ENCODE measurements around the gene LAMA3. TPM values are rescaled to one million over a fixed set of nuclear protein-coding genes. Genes with fewer than 3 reads are reported as not detected.

Gene LAMA3
- total and polyA plus RNA-seq, 9 donors: 2.3 to 8.7 (median 3.6) TPM

- DNase-seq: no peak
- Histone ChIP-seq H3K27ac (ENCODE audit: low read length) (no peak overlapping the region), H3K4me1 (ENCODE audit: control insufficient read depth, insufficient read depth, low read length) (no peaks in the 10 kb centered on the region), H3K27me3 (ENCODE audit: control insufficient read depth, insufficient read depth, low read length) (no peaks in the 10 kb centered on the region), H3K9me3 (replicated peaks; ENCODE audit: control insufficient read depth, low read depth, low read length) (no peaks in the 10 kb centered on the region), H3K4me3 (ENCODE audit: low read length) (no peak overlapping the region), H3K36me3 (ENCODE audit: control insufficient read depth, insufficient read depth, low read length) (no peaks in the 10 kb centered on the region)
- 80% methylated on average over 1 of the region's 5 CpGs for WGBS (ENCODE audit: insufficient coverage)
Observed at GRCh38 chr18:23855721-23856120, 166.5 kb downstream of the LAMA3 start.

DNA sequence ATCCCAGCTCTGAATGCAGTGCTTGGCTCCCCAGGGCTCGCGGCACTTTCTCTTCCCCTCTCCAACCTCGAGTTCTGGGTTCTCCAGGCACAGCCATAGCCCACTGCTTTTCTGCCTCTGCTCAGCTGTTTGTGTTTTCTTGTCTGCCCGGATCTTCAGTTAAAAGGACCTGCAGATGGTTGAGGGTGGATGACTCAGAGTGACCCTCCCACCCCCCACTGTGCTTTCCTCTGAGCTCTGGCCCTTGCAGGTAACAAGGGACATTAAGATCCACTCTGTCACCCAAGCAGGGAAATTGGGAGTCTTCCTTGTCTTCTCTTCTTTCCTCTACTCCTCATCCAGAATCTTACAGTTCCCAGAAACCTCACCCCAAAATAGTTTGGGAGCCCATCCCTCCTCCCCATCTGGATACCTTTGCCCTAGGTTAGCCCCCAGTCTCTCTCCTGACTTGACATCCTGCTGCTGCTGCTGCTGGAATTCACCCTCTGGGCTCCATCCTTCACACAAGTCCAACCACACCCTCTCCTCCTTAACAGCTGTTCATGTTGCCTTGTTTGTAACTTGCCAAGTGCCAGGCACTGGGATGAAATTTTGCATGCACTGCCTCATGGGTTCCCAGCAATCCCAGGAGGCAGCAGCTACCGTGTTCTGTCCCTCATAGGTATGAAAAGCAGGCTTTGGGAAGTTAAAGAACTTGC, 167.4 kb downstream of the LAMA3 start:
- no peaks in the 10 kb centered on the region for H3K36me3 ChIP-seq (ENCODE audit: control insufficient read depth, insufficient read depth, low read length)
- H3K9me3 ChIP-seq (replicated peaks; ENCODE audit: control insufficient read depth, low read depth, low read length): no peaks in the 10 kb centered on the region
- no peaks in the 10 kb centered on the region for H3K27me3 ChIP-seq (ENCODE audit: control insufficient read depth, insufficient read depth, low read length)
- H3K4me1 ChIP-seq (ENCODE audit: control insufficient read depth, insufficient read depth, low read length): no peaks in the 10 kb centered on the region
- no peak for DNase-seq
- no peak overlapping the region for H3K27ac ChIP-seq (ENCODE audit: low read length)
- WGBS (ENCODE audit: insufficient coverage): 29% methylated on average over 1 of the region's 5 CpGs
- H3K4me3 ChIP-seq (ENCODE audit: low read length): no peak overlapping the region

- Histone ChIP-seq H3K27me3 (ENCODE audit: control insufficient read depth, insufficient read depth, low read length) (no peaks in the 10 kb centered on the region), H3K36me3 (ENCODE audit: control insufficient read depth, insufficient read depth, low read length) (no peaks in the 10 kb centered on the region), H3K9me3 (replicated peaks; ENCODE audit: control insufficient read depth, low read depth, low read length) (no peaks in the 10 kb centered on the region), H3K4me3 (ENCODE audit: low read length) (no peak overlapping the region), H3K4me1 (ENCODE audit: control insufficient read depth, insufficient read depth, low read length) (no peaks in the 10 kb centered on the region), H3K27ac (ENCODE audit: low read length) (no peak overlapping the region)
- WGBS (ENCODE audit: insufficient coverage): 78% methylated on average over 5 of the region's 5 CpGs
- DNase-seq: no peak
Observed at GRCh38 chr18:23857164-23857552, 167.9 kb downstream of the LAMA3 start.

- 75% methylated on average over 8 of the region's 9 CpGs for WGBS (ENCODE audit: insufficient coverage)
- Histone ChIP-seq H3K4me1 (ENCODE audit: control insufficient read depth, insufficient read depth, low read length) (no peaks in the 10 kb centered on the region), H3K4me3 (ENCODE audit: low read length) (no peak overlapping the region), H3K27ac (ENCODE audit: low read length) (no peak overlapping the region), H3K27me3 (ENCODE audit: control insufficient read depth, insufficient read depth, low read length) (no peaks in the 10 kb centered on the region), H3K36me3 (ENCODE audit: control insufficient read depth, insufficient read depth, low read length) (no peaks in the 10 kb centered on the region), H3K9me3 (replicated peaks; ENCODE audit: control insufficient read depth, low read depth, low read length) (no peaks in the 10 kb centered on the region)
- no peak for DNase-seq
Observed at GRCh38 chr18:23857756-23858155, 168.5 kb downstream of the LAMA3 start.

DNA sequence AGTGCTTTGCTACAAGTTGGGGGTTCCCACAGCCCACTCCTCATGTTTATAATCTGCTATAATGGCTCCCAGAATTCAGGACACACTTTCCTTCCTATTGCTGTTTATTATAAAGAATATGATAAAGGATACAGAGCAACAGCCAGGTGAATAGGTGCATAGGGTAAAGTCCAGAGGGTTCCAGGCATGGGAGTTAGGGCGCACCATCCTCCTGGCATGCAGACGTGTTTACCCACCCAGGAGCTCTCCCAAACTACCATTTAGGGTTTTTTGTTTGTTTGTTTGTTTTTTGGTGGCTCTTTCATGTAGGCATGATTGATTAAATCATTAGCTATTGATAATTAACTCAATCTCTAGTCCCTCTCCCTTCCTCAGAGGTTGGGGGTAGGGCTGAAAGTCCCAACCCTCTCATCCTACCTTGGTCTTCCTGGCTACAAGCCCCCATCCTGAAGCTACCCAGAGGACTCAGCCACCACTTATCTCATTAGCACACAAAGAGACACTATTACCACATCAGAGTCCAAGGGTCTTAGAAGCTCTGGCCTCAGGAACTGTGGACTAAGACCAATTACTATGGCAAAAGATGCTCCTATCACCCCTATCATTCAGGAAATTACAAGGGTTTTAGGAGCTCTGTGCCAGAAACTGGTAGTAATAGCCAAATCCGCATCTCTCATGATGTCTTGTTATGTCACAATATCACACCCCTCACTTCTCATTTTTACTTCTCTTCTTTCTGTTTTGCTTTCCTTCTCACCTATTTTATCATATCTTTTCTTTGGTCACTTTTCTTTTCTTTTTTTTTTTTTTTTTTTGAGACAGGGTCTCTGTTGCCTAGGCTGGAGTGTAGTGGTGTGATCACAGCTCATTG, 170.4 kb downstream of the LAMA3 start:
- no peak for DNase-seq
- Histone ChIP-seq H3K36me3 (ENCODE audit: control insufficient read depth, insufficient read depth, low read length) (no peaks in the 10 kb centered on the region), H3K4me3 (ENCODE audit: low read length) (no peak overlapping the region), H3K4me1 (ENCODE audit: control insufficient read depth, insufficient read depth, low read length) (no peaks in the 10 kb centered on the region), H3K27ac (ENCODE audit: low read length) (no peak overlapping the region), H3K9me3 (replicated peaks; ENCODE audit: control insufficient read depth, low read depth, low read length) (no peaks in the 10 kb centered on the region), H3K27me3 (ENCODE audit: control insufficient read depth, insufficient read depth, low read length) (no peaks in the 10 kb centered on the region)
- no CpG with 5 or more reads among the region's 3 CpGs for WGBS (ENCODE audit: insufficient coverage)

DNA sequence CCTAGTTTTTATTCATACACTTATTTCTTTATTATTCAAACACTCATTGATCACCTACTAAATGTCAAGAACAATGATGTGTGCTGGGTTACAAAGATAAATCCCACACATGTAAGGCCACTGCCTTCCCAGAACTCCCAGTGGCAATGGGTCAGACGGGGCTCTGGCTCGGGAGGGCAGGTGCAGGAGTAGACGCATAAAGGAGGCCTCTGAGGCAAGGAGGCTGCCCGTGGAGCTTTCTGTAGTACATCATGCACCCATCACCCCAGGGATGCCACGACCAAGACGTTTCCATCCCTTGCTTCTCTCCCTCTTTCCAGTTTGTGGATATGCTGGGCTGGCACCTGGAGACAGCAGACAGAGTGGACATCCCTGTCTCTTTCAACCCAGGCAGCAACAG, 172.1 kb downstream of the LAMA3 start:
- Histone ChIP-seq H3K4me1 (ENCODE audit: control insufficient read depth, insufficient read depth, low read length) (no peaks in the 10 kb centered on the region), H3K9me3 (replicated peaks; ENCODE audit: control insufficient read depth, low read depth, low read length) (no peaks in the 10 kb centered on the region), H3K36me3 (ENCODE audit: control insufficient read depth, insufficient read depth, low read length) (no peaks in the 10 kb centered on the region), H3K27me3 (ENCODE audit: control insufficient read depth, insufficient read depth, low read length) (no peaks in the 10 kb centered on the region), H3K27ac (ENCODE audit: low read length) (peak overlapping the region; percentile 7), H3K4me3 (ENCODE audit: low read length) (no peak overlapping the region)
- no peak for DNase-seq
- 40% methylated on average over 1 of the region's 6 CpGs for WGBS (ENCODE audit: insufficient coverage)

DNA sequence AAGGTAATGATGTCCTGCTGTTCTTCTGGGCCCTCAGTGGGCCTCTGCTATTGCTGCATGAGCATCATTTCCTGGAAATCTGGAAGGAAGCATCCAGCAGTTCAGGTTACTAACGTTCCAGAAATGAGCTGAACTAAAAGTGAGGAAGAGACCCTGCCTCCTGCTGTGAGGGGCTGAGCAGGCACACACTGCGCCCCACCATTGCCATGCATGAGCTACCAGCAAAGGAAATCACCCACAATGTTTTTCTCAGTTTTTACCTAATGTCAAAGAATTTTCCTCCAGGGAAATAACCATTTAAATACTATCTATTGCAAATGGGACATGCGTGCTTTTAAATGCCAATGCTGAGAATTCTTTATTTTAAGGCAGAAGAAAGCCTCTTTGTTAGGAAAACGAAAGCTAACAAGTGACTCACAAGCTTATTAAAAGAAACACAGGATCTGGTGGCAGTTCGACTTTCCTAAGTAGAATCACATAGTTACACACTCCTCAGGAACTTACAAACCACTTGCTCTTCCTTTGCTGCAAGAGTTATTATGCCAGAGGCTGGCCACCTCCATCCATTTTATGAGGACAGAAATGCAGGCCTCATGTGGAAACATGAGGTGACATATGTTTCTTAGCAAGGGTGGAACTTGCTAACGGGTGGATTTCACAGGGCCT, 172.7 kb downstream of the LAMA3 start:
- H3K4me1 ChIP-seq (ENCODE audit: control insufficient read depth, insufficient read depth, low read length): no peaks in the 10 kb centered on the region
- DNase-seq: no peak
- WGBS (ENCODE audit: insufficient coverage): 55% methylated on average over 3 of the region's 6 CpGs
- H3K36me3 ChIP-seq (ENCODE audit: control insufficient read depth, insufficient read depth, low read length): no peaks in the 10 kb centered on the region
- H3K27ac ChIP-seq (ENCODE audit: low read length): peak overlapping the region; percentile 7
- no peaks in the 10 kb centered on the region for H3K27me3 ChIP-seq (ENCODE audit: control insufficient read depth, insufficient read depth, low read length)
- no peak overlapping the region for H3K4me3 ChIP-seq (ENCODE audit: low read length)
- no peaks in the 10 kb centered on the region for H3K9me3 ChIP-seq (replicated peaks; ENCODE audit: control insufficient read depth, low read depth, low read length)

DNA sequence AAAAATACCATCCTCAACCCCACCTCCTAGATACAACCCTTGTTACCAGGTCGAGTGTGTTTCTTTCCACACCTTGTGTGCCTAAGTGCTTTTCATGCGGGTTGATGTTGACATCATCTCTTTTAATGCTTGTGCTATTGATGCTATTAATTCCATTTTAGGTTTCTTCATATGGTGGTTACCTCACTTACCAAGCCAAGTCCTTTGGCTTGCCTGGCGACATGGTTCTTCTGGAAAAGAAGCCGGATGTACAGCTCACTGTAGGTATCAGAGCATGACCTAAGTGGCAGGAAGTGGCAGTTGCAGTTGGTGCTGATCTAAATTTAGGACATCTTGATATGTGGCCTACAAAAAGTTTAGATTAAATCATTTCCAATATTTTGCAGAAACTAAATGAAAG, 175.4 kb downstream of the LAMA3 start:
- no peaks in the 10 kb centered on the region for H3K36me3 ChIP-seq (ENCODE audit: control insufficient read depth, insufficient read depth, low read length)
- no peak for DNase-seq
- WGBS (ENCODE audit: insufficient coverage): no CpG with 5 or more reads among the region's 4 CpGs
- H3K27ac ChIP-seq (ENCODE audit: low read length): no peak overlapping the region
- no peaks in the 10 kb centered on the region for H3K4me1 ChIP-seq (ENCODE audit: control insufficient read depth, insufficient read depth, low read length)
- no peaks in the 10 kb centered on the region for H3K27me3 ChIP-seq (ENCODE audit: control insufficient read depth, insufficient read depth, low read length)
- H3K9me3 ChIP-seq (replicated peaks; ENCODE audit: control insufficient read depth, low read depth, low read length): no peaks in the 10 kb centered on the region
- no peak overlapping the region for H3K4me3 ChIP-seq (ENCODE audit: low read length)

GRCh38 chr18:23867006-23867405, 177.8 kb downstream of the LAMA3 start:
- Histone ChIP-seq H3K4me1 (ENCODE audit: control insufficient read depth, insufficient read depth, low read length) (no peaks in the 10 kb centered on the region), H3K9me3 (replicated peaks; ENCODE audit: control insufficient read depth, low read depth, low read length) (no peaks in the 10 kb centered on the region), H3K36me3 (ENCODE audit: control insufficient read depth, insufficient read depth, low read length) (no peaks in the 10 kb centered on the region), H3K27me3 (ENCODE audit: control insufficient read depth, insufficient read depth, low read length) (peaks cover 2% of the 10 kb centered on the region), H3K27ac (ENCODE audit: low read length) (no peak overlapping the region), H3K4me3 (ENCODE audit: low read length) (no peak overlapping the region)
- 89% methylated on average over 3 of the region's 5 CpGs for WGBS (ENCODE audit: insufficient coverage)
- no peak for DNase-seq

GRCh38 chr18:23868136-23868785, 179.0 kb downstream of the LAMA3 start:
- no peak overlapping the region for H3K27ac ChIP-seq (ENCODE audit: low read length)
- no peaks in the 10 kb centered on the region for H3K4me1 ChIP-seq (ENCODE audit: control insufficient read depth, insufficient read depth, low read length)
- no peaks in the 10 kb centered on the region for H3K9me3 ChIP-seq (replicated peaks; ENCODE audit: control insufficient read depth, low read depth, low read length)
- no CpG with 5 or more reads among the region's 3 CpGs for WGBS (ENCODE audit: insufficient coverage)
- peaks cover 4% of the 10 kb centered on the region for H3K27me3 ChIP-seq (ENCODE audit: control insufficient read depth, insufficient read depth, low read length)
- H3K36me3 ChIP-seq (ENCODE audit: control insufficient read depth, insufficient read depth, low read length): no peaks in the 10 kb centered on the region
- no peak overlapping the region for H3K4me3 ChIP-seq (ENCODE audit: low read length)
- DNase-seq: no peak
